HepG2 (cell line): ENCODE measurements around the gene BCL2L1. TPM values are rescaled to one million over a fixed set of nuclear protein-coding genes. Genes with fewer than 3 reads are reported as not detected.

Experiments
- CAMTA2 ChIP-seq: sonication (generic); formaldehyde crosslinking; IDR thresholded peaks from 2 replicates; pipeline ENCODE4 v1.4.0; 2020; ENCODE audit warnings: mild to moderate bottlenecking, missing genetic modification reagents, borderline replicate concordance
- EP300 ChIP-seq, 3 experiments: sonication (generic) in 1 of 3; formaldehyde crosslinking in 1 of 3; IDR thresholded peaks; 2 replicates each; pipeline versions ENCODE4 v1.5.1 to v1.6.1; 2011 to 2020; ENCODE audit warnings: low read depth in 2 of 3, low read length in 2 of 3, borderline replicate concordance in 1 of 3, improper control_type of control experiment in 1 of 3, mild to moderate bottlenecking in 1 of 3, missing genetic modification reagents in 1 of 3, moderate library complexity in 1 of 3
- HINFP ChIP-seq: sonication (generic); formaldehyde crosslinking; IDR thresholded peaks from 2 replicates; pipeline ENCODE4 v1.4.0; 2020; ENCODE audit warnings: low read depth, mild to moderate bottlenecking, missing genetic modification reagents
- MYPOP ChIP-seq: sonication (generic); formaldehyde crosslinking; IDR thresholded peaks from 2 replicates; pipeline ENCODE4 v1.8.1; 2023; ENCODE audit warnings: mild to moderate bottlenecking, moderate library complexity, missing genetic modification reagents
- RARA ChIP-seq: IDR thresholded peaks from 2 replicates; pipeline ENCODE4 v1.6.1; 2016; ENCODE audit warnings: missing genetic modification reagents, missing compliant biosample characterization
- RARG ChIP-seq: sonication (generic); formaldehyde crosslinking; IDR thresholded peaks from 2 replicates; pipeline ENCODE4 v1.4.0; 2020; ENCODE audit warnings: low read depth, mild to moderate bottlenecking, missing genetic modification reagents
- TFE3 ChIP-seq: IDR thresholded peaks from 2 replicates; pipeline ENCODE4 v1.6.1; 2016
- ZBED4 ChIP-seq: sonication (generic); formaldehyde crosslinking; IDR thresholded peaks from 2 replicates; pipeline ENCODE4 v1.4.0; 2020; ENCODE audit warnings: missing genetic modification reagents, borderline replicate concordance
- ZBTB7A ChIP-seq: sonication (generic); formaldehyde crosslinking; IDR thresholded peaks from 2 replicates; pipeline ENCODE4 v1.8.0; 2022; ENCODE audit warnings: mild to moderate bottlenecking, missing genetic modification reagents
- ZFX ChIP-seq: sonication (generic); formaldehyde crosslinking; IDR thresholded peaks from 2 replicates; pipeline ENCODE4 v1.4.0; 2020; ENCODE audit warnings: mild to moderate bottlenecking, low read depth, missing genetic modification reagents, moderate library complexity
- ZNF513 ChIP-seq: sonication (generic); formaldehyde crosslinking; conservative IDR thresholded peaks from 2 replicates; pipeline ENCODE4 v1.5.0; 2020; ENCODE audit warnings: missing genetic modification reagents
- ZNF574 ChIP-seq: sonication (generic); formaldehyde crosslinking; IDR thresholded peaks from 2 replicates; pipeline ENCODE4 v1.4.0; 2020; ENCODE audit warnings: missing genetic modification reagents
- polyA plus RNA-seq, 8 experiments: library from polyadenylated mRNA; depleted of rRNA in 3 of 8; stranded (reverse) in 7 of 8; unstranded in 1 of 8; fragments of >200 nt; fragmentation: Illumina TruSeq in 4 of 8; extraction: Trizol in 4 of 8; gene quantifications; 2 replicates each; pipeline versions ENCODE4 v1.2.1 to v1.2.3, GENCODE V29; 2011 to 2016; ENCODE audit warnings: low read depth in 4 of 8, missing spikeins in 1 of 8, mixed read lengths in 1 of 8; ENCODE audit not compliant: insufficient read depth in 1 of 8
- total RNA-seq, 5 experiments: library from RNA; depleted of rRNA; stranded (reverse); fragments of >200 nt; fragmentation: Illumina TruSeq; extraction: Trizol; gene quantifications; 2 replicates each; pipeline ENCODE4 v1.2.3, GENCODE V29; 2016; ENCODE audit warnings: low read depth in 1 of 5

Gene BCL2L1
- total and polyA plus RNA-seq, 2 of the 13 experiments (the other 11 are each of a cell fraction or from before 2014, with no cell fraction given) = 164 to 258 TPM

GRCh38 chr20:31666258-31667042 is 56.2 kb downstream of the BCL2L1 start (continued):
- TF ChIP-seq MYPOP = no peak
- TF ChIP-seq ZBTB7A (CRISPR knock-in tag) = 0 out of 2 replicates have a peak, but pooled peaks have one; percentile 4
- TF ChIP-seq TFE3 (CRISPR knock-in tag) = no peak
- no peak for TF ChIP-seq CAMTA2 (CRISPR knock-in tag)
- peak; percentile 35 for TF ChIP-seq ZFX (CRISPR knock-in tag)
- TF ChIP-seq ZNF513 (CRISPR knock-in tag) = no peak
- no peak for TF ChIP-seq EP300 (IDR thresholded peaks at IDR 0.05; ENCODE audit: low read depth in 2 of 2, low read length in 2 of 2)
- TF ChIP-seq EP300 (CRISPR knock-in tag; IDR thresholded peaks at IDR 0.05; ENCODE audit: borderline replicate concordance) = no peak; the same call in 1 of the 2 replicates
- TF ChIP-seq HINFP (CRISPR knock-in tag) = 0 out of 2 replicates have a peak, but pooled peaks have one; percentile 42
- TF ChIP-seq ZBED4 (CRISPR knock-in tag) = no peak
- TF ChIP-seq ZNF574 = 0 out of 2 replicates have a peak, but pooled peaks have one; percentile 8
- TF ChIP-seq RARA (CRISPR knock-in tag) = no peak
- no peak for TF ChIP-seq RARG (CRISPR knock-in tag)
